ENCODE results near the gene SYP. TPM values are rescaled to one million over a fixed set of nuclear protein-coding genes. Genes with fewer than 3 reads are reported as not detected.

SYP gene
- total RNA-seq, 2 donors from 2014 or later = 6.4 to 7.4 TPM

DNA sequence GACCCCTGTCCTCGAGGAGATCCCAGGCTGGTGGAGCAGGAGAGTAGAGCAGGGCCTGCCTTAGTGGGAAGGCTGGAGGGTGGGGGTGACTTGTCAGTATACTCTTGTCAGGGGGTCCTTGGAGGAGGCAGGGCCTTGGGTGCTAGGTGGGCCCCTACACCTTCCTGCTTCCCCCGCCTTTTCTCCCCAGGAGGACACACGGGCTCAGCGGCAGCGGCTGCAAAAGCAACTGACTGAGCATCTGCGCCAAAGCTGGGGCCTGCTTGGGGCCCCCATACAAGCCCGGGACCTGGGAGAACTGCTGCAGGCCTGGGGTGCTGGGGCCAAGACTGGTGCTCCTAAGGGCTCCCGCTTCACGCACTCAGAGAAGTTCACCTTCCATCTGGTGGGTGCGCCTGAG is 46.5 kb upstream of the SYP start:
- Histone ChIP-seq H3K9me3 (no peaks in the 10 kb centered on the region), H3K27me3 (no peaks in the 10 kb centered on the region), H3K4me1 (no peaks in the 10 kb centered on the region), H3K36me3 (no peaks in the 10 kb centered on the region), H3K4me3 (no peak overlapping the region), H3K9ac (ENCODE audit: low read depth in 2 of 2, low read length in 2 of 2) (no peak overlapping the region), H3K27ac (no peak overlapping the region)
- no peak for DNase-seq
- TF ChIP-seq, protein P1, sequence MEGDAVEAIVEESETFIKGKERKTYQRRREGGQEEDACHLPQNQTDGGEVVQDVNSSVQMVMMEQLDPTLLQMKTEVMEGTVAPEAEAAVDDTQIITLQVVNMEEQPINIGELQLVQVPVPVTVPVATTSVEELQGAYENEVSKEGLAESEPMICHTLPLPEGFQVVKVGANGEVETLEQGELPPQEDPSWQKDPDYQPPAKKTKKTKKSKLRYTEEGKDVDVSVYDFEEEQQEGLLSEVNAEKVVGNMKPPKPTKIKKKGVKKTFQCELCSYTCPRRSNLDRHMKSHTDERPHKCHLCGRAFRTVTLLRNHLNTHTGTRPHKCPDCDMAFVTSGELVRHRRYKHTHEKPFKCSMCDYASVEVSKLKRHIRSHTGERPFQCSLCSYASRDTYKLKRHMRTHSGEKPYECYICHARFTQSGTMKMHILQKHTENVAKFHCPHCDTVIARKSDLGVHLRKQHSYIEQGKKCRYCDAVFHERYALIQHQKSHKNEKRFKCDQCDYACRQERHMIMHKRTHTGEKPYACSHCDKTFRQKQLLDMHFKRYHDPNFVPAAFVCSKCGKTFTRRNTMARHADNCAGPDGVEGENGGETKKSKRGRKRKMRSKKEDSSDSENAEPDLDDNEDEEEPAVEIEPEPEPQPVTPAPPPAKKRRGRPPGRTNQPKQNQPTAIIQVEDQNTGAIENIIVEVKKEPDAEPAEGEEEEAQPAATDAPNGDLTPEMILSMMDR (IDR thresholded peaks at IDR 0.05) = no peak
- intact Hi-C loops (cut with DNase I) = no loop called here

DNA sequence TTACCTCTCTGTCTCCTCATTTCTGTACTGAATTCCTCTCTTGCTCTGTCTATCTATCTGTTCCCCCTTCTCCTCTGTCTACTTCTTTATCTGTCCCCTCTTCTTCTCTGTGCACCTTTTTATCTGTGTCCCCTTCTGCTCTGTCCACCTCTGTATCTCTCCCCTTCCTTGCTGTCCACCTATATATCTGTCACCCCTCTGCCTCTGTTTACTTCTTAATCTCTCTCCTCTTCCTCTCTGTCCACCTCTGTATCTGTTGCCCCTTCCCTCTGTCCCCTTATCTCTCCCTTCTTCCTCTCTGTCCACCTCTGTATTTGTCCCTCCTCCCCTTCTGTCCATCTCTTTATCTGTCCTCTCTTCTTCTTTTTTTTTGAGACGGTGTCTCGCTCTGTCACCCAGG is 44.2 kb upstream of the SYP start:
- H3K36me3 ChIP-seq = no peaks in the 10 kb centered on the region
- H3K4me3 ChIP-seq = no peak overlapping the region
- no peaks in the 10 kb centered on the region for H3K9me3 ChIP-seq
- H3K9ac ChIP-seq (ENCODE audit: low read depth in 2 of 2, low read length in 2 of 2) = no peak overlapping the region
- TF ChIP-seq, protein P1 (IDR thresholded peaks at IDR 0.05) = no peak
- no peak overlapping the region for H3K27ac ChIP-seq
- no peaks in the 10 kb centered on the region for H3K27me3 ChIP-seq
- DNase-seq = no peak
- no peaks in the 10 kb centered on the region for H3K4me1 ChIP-seq
- intact Hi-C loops (cut with DNase I) = no loop called here

DNA sequence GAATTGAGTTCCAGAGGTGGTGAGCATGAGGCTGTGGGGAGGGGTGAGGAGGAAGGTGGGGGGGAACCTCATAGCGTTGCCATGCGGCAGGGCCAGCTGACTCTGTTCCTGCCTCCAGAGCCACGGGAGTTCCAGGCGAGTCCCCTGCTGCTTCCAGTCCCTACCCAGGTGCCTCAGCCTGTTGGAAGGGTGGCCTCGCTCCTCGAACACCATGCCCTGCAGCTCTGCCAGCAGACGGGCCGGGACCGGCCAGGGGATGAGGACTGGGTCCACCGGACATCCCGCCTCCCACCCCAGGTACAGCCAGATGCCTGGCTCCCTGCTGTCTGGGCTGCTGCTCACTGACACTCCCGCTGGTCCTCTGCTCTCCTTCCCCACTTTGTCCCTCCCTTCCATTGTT is 43.2 kb upstream of the SYP start:
- TF ChIP-seq, protein P1 (IDR thresholded peaks at IDR 0.05) = no peak
- H3K9me3 ChIP-seq = no peaks in the 10 kb centered on the region
- no peak overlapping the region for H3K27ac ChIP-seq
- intact Hi-C loops (cut with DNase I) = no loop called here
- DNase-seq = no peak
- no peaks in the 10 kb centered on the region for H3K27me3 ChIP-seq
- H3K4me1 ChIP-seq = no peaks in the 10 kb centered on the region
- H3K4me3 ChIP-seq = no peak overlapping the region
- H3K36me3 ChIP-seq = no peaks in the 10 kb centered on the region
- H3K9ac ChIP-seq (ENCODE audit: low read depth in 2 of 2, low read length in 2 of 2) = no peak overlapping the region

DNA sequence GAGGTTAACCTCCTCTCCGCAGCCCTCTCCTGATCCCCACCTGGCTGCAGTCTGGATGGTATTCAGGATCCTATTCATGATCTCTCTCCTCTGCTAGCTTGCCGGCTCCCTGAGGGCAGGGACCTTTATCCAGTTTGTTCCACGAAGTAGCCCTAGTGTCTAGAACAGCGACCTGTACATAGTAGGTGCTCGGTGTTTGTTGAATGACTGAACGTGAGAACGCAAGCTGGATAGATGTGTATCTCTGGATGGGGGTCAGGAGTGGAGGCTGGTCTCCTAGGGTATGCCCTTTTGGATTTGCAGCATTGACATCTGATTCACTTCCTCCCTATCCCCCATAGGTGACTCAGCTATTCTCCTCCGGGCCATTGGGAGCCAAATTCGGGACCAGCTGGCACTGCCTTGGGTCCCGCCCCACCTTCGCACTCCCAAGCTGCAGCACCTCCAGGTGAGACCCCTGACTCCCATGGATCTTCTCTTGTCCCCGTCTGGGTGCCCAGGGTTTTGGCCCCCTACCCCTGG is 42.6 kb upstream of the SYP start:
- no peak overlapping the region for H3K4me3 ChIP-seq
- H3K9ac ChIP-seq (ENCODE audit: low read depth in 2 of 2, low read length in 2 of 2) = no peak overlapping the region
- no peaks in the 10 kb centered on the region for H3K36me3 ChIP-seq
- TF ChIP-seq, protein P1 (IDR thresholded peaks at IDR 0.05) = no peak
- no peaks in the 10 kb centered on the region for H3K9me3 ChIP-seq
- H3K27me3 ChIP-seq = no peaks in the 10 kb centered on the region
- intact Hi-C loops (cut with DNase I) = no loop called here
- H3K4me1 ChIP-seq = no peaks in the 10 kb centered on the region
- DNase-seq = no peak
- no peak overlapping the region for H3K27ac ChIP-seq

DNA sequence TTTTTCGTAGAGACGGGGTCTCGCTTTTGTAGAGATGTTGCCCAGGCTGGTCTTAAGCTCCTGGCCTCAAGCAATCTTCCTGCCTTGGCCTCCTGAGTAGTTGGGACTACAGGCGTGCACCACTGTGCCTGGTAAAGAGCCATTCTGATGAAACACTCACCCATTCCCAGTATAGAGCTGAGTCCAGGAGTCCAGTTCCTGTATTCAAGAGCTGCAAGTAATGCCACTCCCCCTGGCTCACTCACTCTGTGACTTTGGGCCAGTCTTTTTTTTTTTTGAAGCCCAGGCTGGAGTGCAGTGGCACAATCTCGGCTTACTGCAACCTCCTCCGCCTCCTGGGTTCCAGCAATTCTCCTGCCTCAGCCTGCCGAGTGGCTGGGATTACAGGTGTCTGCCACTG is 38.7 kb upstream of the SYP start:
- Histone ChIP-seq H3K4me3 (no peak overlapping the region), H3K27ac (no peak overlapping the region), H3K27me3 (no peaks in the 10 kb centered on the region), H3K4me1 (no peaks in the 10 kb centered on the region), H3K36me3 (no peaks in the 10 kb centered on the region), H3K9me3 (no peaks in the 10 kb centered on the region), H3K9ac (ENCODE audit: low read depth in 2 of 2, low read length in 2 of 2) (no peak overlapping the region)
- intact Hi-C loops (cut with DNase I) = no loop called here
- DNase-seq = no peak
- TF ChIP-seq, protein P1 (IDR thresholded peaks at IDR 0.05) = no peak
